Endothelial cell (in vitro differentiated cells): ENCODE measurements around the gene LSM14A. TPM values are rescaled to one million over a fixed set of nuclear protein-coding genes. Genes with fewer than 3 reads are reported as not detected.
A peak's percentile ranks its signal among the peaks of the same experiment; 100 is the strongest.

Experiments used
- DNase-seq: peaks from one replicate; pipeline ENCODE4 v3.0.0; 2021; ENCODE audit warnings: low spot score
- H3K27ac Mint-ChIP-seq: one replicate; pipeline ENCODE4 v1.8.0; 2021; ENCODE audit warnings: mixed read lengths, inconsistent platforms; ENCODE audit not compliant: unreplicated experiment
- H3K27me3 Mint-ChIP-seq: one replicate; pipeline ENCODE4 v1.8.0; 2021; ENCODE audit warnings: mild to moderate bottlenecking, moderate library complexity, mixed read lengths, inconsistent platforms; ENCODE audit not compliant: unreplicated experiment
- H3K36me3 Mint-ChIP-seq: one replicate; pipeline ENCODE4 v1.8.0; 2021; ENCODE audit warnings: mild to moderate bottlenecking, low read depth, mixed read lengths, inconsistent platforms; ENCODE audit not compliant: unreplicated experiment
- H3K4me1 Mint-ChIP-seq: one replicate; pipeline ENCODE4 v1.8.0; 2021; ENCODE audit warnings: mild to moderate bottlenecking, mixed read lengths, inconsistent platforms; ENCODE audit not compliant: unreplicated experiment
- H3K4me3 Mint-ChIP-seq: one replicate; pipeline ENCODE4 v1.8.0; 2021; ENCODE audit warnings: mild to moderate bottlenecking, mixed read lengths, inconsistent platforms; ENCODE audit not compliant: unreplicated experiment
- H3K9me3 Mint-ChIP-seq: one replicate; pipeline ENCODE4 v1.8.0; 2021; ENCODE audit warnings: mixed read lengths, inconsistent platforms; ENCODE audit not compliant: unreplicated experiment
- total RNA-seq: library from RNA; stranded (reverse); fragmentation: NEBNext Ultra II Directional; extraction: Animal tissue kit (Norgen Biotek cat#: 25700); gene quantifications from one replicate; pipeline ENCODE4 v1.2.1, GENCODE V29; 2021; ENCODE audit not compliant: unreplicated experiment
- TF ChIP-seq, protein P1 (sequence below): fragments of 200-600 bp; sonication (generic); IDR thresholded peaks from one replicate; pipeline ENCODE4 v1.5.0; 2021; ENCODE audit warnings: antibody characterized with exemption; ENCODE audit not compliant: unreplicated experiment

The LSM14A gene
- total RNA-seq, 1 donor from 2014 or later: 137 TPM

DNA sequence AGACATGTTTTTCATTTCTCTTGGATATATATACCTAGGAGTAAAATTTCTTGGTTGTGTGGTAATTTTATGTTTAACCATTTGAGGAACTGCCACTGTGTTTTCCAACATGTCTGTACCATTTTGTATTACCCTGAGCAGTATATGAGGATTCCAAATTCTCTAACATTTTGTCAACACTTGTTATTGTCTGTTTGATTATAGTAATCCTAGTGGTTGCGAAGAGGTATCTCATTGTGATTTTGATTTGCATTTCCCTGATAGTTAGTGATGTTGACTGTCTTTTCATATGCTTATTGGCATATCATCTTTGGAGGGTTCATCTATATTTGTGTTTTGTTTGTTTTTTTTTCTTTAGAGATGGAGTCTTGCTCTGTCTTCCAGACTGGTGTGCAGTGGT is 103.4 kb downstream of the LSM14A start:
- Mint-ChIP-seq H3K4me1 (peaks cover 41% of the 10 kb centered on the region), H3K27ac (no peak overlapping the region), H3K9me3 (no peaks in the 10 kb centered on the region), H3K4me3 (no peak overlapping the region), H3K36me3 (peaks cover 1% of the 10 kb centered on the region), H3K27me3 (peaks cover 5% of the 10 kb centered on the region)
- TF ChIP-seq, protein P1, sequence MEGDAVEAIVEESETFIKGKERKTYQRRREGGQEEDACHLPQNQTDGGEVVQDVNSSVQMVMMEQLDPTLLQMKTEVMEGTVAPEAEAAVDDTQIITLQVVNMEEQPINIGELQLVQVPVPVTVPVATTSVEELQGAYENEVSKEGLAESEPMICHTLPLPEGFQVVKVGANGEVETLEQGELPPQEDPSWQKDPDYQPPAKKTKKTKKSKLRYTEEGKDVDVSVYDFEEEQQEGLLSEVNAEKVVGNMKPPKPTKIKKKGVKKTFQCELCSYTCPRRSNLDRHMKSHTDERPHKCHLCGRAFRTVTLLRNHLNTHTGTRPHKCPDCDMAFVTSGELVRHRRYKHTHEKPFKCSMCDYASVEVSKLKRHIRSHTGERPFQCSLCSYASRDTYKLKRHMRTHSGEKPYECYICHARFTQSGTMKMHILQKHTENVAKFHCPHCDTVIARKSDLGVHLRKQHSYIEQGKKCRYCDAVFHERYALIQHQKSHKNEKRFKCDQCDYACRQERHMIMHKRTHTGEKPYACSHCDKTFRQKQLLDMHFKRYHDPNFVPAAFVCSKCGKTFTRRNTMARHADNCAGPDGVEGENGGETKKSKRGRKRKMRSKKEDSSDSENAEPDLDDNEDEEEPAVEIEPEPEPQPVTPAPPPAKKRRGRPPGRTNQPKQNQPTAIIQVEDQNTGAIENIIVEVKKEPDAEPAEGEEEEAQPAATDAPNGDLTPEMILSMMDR: peak; percentile 24
- no peak for DNase-seq

DNA sequence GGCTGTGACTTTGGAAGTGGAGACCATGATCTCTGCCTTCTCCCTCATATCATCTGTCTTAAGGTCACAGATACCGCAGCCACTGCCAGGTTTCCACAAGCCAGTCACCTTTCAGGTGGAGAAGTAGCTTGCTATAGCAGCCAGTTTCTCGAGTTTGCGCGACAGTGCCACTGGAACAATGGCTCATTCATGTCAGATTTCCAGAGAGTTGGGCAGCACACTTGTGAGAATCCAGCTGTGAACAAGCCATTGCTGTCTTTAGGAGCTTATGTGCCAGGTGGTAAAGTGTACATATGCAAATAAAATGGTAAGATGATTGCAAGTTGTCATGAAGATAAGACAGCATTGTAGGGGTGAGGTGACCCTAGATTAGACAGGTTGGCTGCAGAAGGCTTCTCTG is 104.3 kb downstream of the LSM14A start:
- Mint-ChIP-seq H3K27me3 (peaks cover 5% of the 10 kb centered on the region), H3K9me3 (no peaks in the 10 kb centered on the region), H3K36me3 (no peaks in the 10 kb centered on the region), H3K27ac (peak overlapping the region; percentile 2), H3K4me1 (peaks cover 40% of the 10 kb centered on the region), H3K4me3 (no peak overlapping the region)
- TF ChIP-seq, protein P1: no peak
- no peak for DNase-seq

DNA sequence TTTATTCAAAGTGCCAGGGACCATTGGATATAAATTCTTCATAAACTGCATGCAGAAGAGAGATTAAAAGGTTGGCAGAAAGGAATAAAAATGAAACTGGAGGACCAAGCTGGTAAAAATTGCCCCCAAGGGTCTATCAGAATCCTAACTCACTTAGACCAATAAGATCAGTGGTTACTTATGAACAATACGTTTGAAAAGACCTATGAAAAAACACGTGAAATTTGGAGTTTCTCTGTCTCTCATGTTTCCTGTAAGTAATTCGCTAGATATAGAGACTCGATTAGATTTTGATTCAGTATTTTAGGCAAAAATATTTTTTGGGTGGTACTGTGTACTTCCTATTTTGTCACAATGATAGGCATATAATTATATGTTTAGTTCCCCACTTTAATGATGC is 104.9 kb downstream of the LSM14A start:
- Mint-ChIP-seq H3K27me3 (peaks cover 5% of the 10 kb centered on the region), H3K27ac (no peak overlapping the region), H3K4me3 (no peak overlapping the region), H3K9me3 (no peaks in the 10 kb centered on the region), H3K36me3 (no peaks in the 10 kb centered on the region), H3K4me1 (peaks cover 36% of the 10 kb centered on the region)
- DNase-seq: no peak
- TF ChIP-seq, protein P1: no peak

DNA sequence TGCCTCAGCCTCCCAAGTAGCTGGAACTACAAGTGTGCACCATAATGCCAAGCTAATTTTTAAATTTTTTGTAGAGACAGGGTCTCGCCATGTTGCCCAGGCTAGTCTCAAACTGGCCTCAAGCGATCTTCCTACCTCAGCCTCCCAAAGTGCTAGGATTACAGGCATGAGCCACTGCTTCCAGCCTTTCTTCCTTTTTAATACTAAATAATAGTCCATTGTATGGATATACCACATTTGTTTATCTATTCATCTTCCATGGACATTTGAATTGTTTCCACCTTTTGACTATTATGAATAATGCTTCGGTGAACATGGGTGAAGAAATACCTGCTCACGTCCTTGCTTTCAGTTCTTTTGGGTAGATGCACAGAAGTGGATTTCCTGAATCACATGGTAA is 106.5 kb downstream of the LSM14A start:
- Mint-ChIP-seq H3K9me3 (no peaks in the 10 kb centered on the region), H3K27ac (no peak overlapping the region), H3K4me3 (no peak overlapping the region), H3K27me3 (peaks cover 1% of the 10 kb centered on the region), H3K4me1 (peaks cover 40% of the 10 kb centered on the region), H3K36me3 (peaks cover 8% of the 10 kb centered on the region)
- DNase-seq: no peak
- TF ChIP-seq, protein P1: no peak

Other genes starting within 250 kb of the LSM14A start
- 49.0 TPM for gene GARRE1, start 82.0 kb downstream of the LSM14A start, total RNA-seq
- gene GPI, start 192.7 kb downstream of the LSM14A start, total RNA-seq: 133 TPM
- gene PDCD2L, start 231.9 kb downstream of the LSM14A start, total RNA-seq: 10.3 TPM